Activated naive CD4-positive, alpha-beta T cell treated with anti-CD3 and anti-CD28 coated beads, Interleukin-2, amount 50 U/mL, for 16 hours (primary cell): Measurements from ENCODE around the gene DSCAML1.

Experiments
- DNase-seq: peaks from one replicate; pipeline ENCODE4 v3.0.0-alpha.2; 2020

Gene DSCAML1

DNA sequence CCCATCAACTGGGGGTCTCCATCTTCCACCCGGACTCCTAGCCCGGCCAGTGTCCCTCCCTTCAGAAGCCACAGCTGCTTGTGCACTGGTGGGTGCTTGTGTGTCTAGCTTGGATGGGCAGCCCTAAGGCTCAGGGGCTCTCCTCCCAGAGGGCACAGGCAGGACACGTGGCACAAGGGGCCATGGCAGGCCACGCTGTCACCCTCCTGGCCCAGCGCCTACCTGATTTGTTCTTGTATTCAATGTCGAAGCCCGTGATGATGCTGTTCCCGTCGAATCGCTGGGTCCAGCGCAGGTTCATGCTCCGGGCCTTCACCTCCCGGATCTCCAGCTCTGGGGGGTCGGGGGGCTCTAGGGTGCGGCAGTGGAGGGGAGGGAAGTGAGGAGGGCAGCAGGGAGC, 316.8 kb downstream of the DSCAML1 start:
- DNase-seq: no peak

DNA sequence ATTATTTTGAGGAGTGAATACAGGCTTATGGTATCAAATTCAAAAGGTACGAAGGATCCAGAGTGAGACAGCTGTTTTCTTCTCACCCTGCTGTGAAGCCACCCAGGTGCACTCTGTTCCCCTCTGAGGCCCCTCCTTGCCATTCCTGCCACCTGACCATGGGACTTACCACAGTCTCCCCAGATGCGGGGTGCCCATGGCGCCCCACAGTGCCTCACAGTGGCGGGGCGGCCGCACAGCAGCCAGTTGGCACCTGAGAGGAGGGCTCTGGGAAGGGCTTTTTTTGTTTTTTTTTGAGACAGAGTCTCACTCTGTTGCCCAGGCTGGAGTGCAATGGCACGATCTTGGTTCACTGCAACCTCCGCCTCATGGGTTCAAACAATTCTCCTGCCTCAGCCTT, 317.6 kb downstream of the DSCAML1 start:
- no peak for DNase-seq

DNA sequence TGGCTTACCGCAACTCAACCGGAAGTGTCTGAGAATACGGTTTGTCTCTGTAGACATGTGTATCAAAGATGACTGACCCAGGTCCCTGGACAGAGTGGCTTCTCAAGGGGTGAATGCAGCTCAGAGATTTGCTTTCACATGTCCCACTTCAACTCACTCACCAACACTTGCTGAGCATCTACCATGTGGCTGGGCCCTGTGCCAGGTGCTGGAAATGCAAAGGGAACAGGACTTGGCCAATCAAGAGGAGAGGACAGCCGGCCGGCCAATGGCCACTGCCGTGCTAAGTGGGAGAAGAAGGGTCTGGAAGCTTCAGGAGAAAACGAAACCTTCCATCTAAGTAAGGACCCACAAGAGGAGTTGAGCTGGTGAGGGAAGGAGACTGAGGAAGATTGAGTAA, 318.1 kb downstream of the DSCAML1 start:
- no peak for DNase-seq

DNA sequence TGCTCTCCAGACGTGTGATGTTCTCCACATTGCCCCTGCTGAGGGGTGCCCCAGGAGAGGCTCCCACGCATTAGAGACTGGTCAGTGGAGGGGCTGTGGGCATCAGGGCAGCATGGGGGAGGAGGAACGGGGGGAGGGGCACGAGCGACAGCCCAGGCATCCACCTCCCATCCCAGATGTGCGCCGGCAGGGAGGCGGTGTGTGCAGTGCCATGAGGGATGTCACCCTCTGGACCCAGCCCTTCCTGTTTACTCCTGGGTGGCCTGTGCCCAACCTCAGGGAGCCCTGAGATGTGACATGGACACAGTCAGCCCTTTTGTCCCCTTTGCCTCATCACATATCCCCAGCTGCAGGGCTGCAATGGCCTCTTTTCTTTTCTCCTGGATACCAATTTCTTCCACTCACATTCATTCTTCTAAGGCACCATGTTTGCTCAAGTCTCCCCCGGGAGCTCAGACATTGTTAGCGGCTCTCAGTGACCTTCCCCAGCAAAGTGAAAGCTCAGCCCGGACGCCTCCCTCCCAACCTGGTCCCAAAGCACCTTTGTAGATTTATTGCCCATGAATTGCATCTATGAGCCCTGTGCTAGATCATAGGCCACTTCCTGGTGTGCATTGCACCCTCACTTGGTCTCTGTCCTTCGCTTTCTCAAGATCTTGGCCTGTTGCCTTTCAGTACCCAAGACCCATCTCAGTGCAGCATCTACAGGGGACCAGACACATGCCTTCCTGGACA, 318.7 kb downstream of the DSCAML1 start:
- no peak for DNase-seq

- no peak for DNase-seq
Observed at GRCh38 chr11:117477721-117478120, 319.3 kb downstream of the DSCAML1 start.

DNA sequence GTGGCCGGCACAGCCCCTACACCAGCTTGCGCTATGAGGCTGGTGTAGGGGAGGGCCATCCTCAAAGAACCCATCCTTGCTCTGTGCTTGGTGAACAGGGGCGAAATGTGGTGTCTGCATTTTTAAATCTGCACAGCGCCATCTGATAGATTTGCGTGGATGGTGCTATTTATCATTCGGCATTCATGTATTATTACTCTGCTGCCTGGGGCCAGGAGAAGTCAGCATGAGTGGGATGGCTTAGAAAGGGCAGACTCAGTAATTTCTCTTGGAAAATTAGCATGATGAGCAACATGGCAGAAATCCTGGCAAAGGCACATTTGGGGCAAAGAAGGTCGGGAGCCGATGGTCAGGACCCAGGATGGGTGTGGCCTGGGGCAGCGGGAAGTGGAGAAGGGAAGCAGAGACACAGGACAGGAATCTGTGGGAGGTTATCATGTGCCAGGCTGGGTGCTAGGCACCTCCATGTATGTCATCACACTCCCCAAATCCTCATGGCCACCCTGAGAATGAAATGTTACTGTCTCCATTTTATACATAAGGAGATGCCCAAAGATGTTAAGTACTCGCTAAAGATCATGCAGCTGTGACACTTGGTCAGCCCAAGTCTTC, 320.4 kb downstream of the DSCAML1 start:
- DNase-seq: no peak

DNA sequence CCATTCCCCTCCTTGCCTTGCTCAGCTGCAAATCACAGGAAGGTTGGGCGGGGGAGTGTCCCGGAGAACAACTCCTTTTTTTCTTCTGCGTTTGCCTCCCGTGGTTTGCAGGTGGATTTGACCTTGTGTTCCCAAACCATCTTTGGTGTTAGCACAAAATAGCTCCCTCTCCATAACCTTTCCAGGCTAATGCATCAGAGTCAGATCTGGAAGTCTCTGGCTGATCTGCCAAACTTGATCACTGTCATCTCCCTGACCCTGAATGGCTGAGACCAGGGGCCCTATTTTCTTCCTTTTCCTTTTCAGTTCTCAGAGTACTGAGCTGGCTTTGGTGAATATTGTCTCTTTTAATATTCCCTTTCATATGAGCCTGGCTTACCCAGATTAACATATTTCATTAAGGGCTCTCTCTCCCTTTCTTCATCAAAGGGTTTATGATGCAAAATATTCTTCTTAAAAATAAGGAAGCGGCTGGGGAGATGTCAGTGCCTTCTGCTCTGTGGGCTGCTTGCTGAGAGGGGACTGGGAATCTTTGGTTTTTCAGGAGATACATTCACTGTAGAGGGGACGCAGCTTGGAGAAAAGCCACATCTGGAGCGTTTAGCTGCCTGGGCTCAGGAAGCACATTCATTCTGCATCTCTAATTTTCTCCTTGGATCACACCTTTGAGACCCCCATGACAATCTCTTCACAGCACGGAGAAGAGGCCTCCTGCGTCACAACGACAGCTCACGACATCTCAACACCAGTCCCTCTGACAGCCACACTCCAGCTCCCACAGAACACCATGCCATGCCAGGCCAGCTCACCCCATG, 321.1 kb downstream of the DSCAML1 start:
- no peak for DNase-seq

GRCh38 chr11:117473481-117474091, 323.4 kb downstream of the DSCAML1 start:
- DNase-seq: no peak

- DNase-seq: no peak
Observed at GRCh38 chr11:117471776-117472175, 325.2 kb downstream of the DSCAML1 start.

- DNase-seq: no peak
Observed at GRCh38 chr11:117470576-117470975, 326.4 kb downstream of the DSCAML1 start.

GRCh38 chr11:117468888-117469287, 328.1 kb downstream of the DSCAML1 start:
- no peak for DNase-seq

GRCh38 chr11:117467770-117468169, 329.2 kb downstream of the DSCAML1 start:
- no peak for DNase-seq

- no peak for DNase-seq
Observed at GRCh38 chr11:117466966-117467365, 330.1 kb downstream of the DSCAML1 start.

DNA sequence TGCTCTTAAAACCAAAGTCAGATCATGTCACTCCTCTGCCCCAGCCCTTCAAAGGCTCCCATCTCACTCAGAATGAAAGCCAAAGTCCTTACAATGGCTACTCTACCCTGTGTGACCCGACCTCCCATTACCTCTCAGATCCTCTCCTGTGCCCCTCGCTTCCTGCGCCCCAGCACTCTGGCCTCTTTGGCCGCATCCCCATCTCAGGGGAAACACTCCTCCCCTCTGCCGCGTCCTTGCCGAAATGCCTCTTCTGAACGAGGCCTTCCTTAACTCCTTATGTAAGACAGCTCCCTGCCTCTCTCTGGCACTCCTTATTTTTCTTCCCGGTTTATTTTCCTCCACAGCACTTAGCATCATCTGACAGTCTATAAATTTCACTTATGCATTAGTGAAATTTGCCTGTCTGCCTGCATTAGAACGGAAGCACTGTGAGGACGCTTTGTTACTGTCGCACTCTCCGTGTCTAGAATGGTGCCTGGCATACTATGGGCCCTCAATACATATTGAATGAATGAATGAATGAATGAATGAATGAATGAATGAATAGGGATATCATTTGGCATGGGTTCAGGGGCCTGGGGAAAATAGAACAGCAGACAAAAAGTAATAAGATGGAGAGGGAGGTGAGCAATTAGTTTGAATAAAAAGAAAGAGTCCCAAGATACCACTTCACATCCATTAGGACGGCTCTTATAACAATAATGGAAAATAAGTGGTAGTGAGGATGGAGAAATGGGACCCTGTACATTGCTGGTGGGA, 331.6 kb downstream of the DSCAML1 start:
- DNase-seq: no peak

DNA sequence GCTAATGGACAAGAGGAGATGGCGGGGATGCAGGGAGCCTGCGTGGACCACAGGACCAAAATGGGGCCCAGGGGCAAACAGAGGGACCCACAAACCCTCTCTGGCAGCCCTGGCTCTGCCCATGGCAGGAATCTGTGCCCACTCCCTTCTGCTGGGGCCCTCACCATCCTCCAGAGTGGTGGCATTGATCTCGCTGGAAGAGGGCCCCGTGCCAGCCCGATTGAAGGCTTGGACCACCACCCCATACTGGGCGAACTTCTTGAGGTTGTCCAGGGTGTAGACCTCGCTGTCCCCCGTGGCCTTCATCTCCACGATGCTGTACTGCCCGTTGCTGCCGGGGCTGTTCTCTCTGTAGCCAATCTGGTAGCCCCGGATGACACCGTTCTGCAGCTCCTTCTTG, 332.2 kb downstream of the DSCAML1 start:
- no peak for DNase-seq

DNA sequence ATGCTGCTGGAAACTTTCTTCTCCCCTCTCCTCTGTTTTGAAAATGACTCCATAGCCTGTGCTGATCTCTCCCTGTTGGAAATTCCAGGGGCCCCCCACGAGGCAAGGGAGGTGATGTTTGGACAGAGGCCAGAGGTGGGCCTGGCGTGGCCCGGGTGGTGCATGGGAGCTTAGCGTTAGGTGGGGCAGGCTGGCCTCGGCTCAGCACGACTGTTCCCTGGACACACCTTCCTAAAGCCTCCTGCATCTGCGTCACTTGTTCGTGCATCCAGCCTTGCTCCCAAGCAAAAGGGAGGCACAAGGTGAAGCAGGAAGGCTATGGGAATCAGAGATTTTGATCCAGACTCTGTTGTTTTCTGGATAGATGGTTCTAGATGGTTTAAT, 334.2 kb downstream of the DSCAML1 start:
- no peak for DNase-seq

GRCh38 chr11:117462183-117462863, 334.7 kb downstream of the DSCAML1 start:
- no peak for DNase-seq

GRCh38 chr11:117461396-117462182, 335.4 kb downstream of the DSCAML1 start:
- DNase-seq: no peak

DNA sequence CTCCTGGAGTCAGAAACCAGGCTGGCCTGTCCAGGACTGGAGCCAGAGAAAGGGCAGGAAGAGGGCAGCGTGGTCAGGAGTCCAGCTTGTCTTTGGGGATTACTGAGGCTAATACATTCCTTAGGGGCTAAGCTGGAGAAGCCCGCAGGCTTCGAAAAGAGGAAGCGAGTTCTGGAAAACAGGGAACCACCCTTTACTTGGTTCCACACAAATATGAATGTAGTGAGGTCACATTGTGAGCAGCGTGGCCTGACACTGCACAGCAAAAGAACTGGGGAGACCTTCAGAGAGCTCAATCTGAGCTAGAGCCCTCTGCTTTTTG, 337.1 kb downstream of the DSCAML1 start:
- DNase-seq: no peak

GRCh38 chr11:117459123-117459978, 337.7 kb downstream of the DSCAML1 start:
- DNase-seq: no peak
